GM19463 (cell line): Measurements from ENCODE around the gene TAGLN2.

ENCODE experiments used
- ATAC-seq: cut with Tn5 transposase; IDR thresholded peaks from one replicate; pipeline ENCODE4 v1.9.1; 2021; ENCODE audit warnings: mild to moderate bottlenecking, moderate library complexity; ENCODE audit not compliant: unreplicated experiment

The TAGLN2 gene

GRCh38 chr1:159924791-159925718 lies at the start of gene TAGLN2:
TSS of gene TAGLN2 (minus strand) at chr1:159925507. CDS start at chr1:159920509, 4,998 bp downstream.
- peak; percentile 56 for ATAC-seq

GRCh38 chr1:159974350-159974965 lies 49.2 kb upstream of the TAGLN2 start:
- ATAC-seq, result no peak

GRCh38 chr1:159973350-159973940 lies 48.1 kb upstream of the TAGLN2 start:
- no peak for ATAC-seq

- no peak for ATAC-seq
These were observed 47.3 kb upstream of the TAGLN2 start for GRCh38 chr1:159972443-159973205.

GRCh38 chr1:159970932-159971342 lies 45.6 kb upstream of the TAGLN2 start:
- no peak for ATAC-seq

GRCh38 chr1:159968901-159969300 lies 43.6 kb upstream of the TAGLN2 start:
- ATAC-seq, result no peak

GRCh38 chr1:159965263-159965662 lies 40.0 kb upstream of the TAGLN2 start:
- ATAC-seq, result no peak

GRCh38 chr1:159964144-159964543 lies 38.8 kb upstream of the TAGLN2 start:
- no peak for ATAC-seq

- no peak for ATAC-seq
These were observed 36.9 kb upstream of the TAGLN2 start for GRCh38 chr1:159962176-159962575.

- no peak for ATAC-seq
These were observed 36.3 kb upstream of the TAGLN2 start for GRCh38 chr1:159961636-159962035.

- ATAC-seq, result no peak
These were observed 35.5 kb upstream of the TAGLN2 start for GRCh38 chr1:159960721-159961381.

GRCh38 chr1:159959451-159959850 lies 34.1 kb upstream of the TAGLN2 start:
- no peak for ATAC-seq

GRCh38 chr1:159958719-159959380 lies 33.5 kb upstream of the TAGLN2 start:
- ATAC-seq, result peak; percentile 72

GRCh38 chr1:159957824-159958268 lies 32.5 kb upstream of the TAGLN2 start:
- no peak for ATAC-seq

- ATAC-seq, result no peak
These were observed 30.1 kb upstream of the TAGLN2 start for GRCh38 chr1:159955456-159955855.

GRCh38 chr1:159953536-159954515 lies 28.5 kb upstream of the TAGLN2 start, which contains the start of gene SLAMF9:
TSS of gene SLAMF9 (minus strand) at chr1:159954237. CDS start at chr1:159954137, 100 bp downstream.
- ATAC-seq, result no peak

GRCh38 chr1:159952932-159953331 lies 27.6 kb upstream of the TAGLN2 start:
- ATAC-seq, result no peak

- ATAC-seq, result no peak
These were observed 26.2 kb upstream of the TAGLN2 start for GRCh38 chr1:159951551-159951950.

GRCh38 chr1:159951016-159951415 lies 25.7 kb upstream of the TAGLN2 start:
- no peak for ATAC-seq
